ENCODE data around the gene NCAPD3. TPM values are rescaled to one million over a fixed set of nuclear protein-coding genes. Genes with fewer than 3 reads are reported as not detected.

The NCAPD3 gene
- polyA plus RNA-seq, 3 donors: 4.0 to 15.2 (median 6.0) TPM

GRCh38 chr11:134134167-134134566 lies 89.6 kb downstream of the NCAPD3 start:
- Mint-ChIP-seq H3K4me1 (no peaks in the 10 kb centered on the region), H3K4me3 (no peak overlapping the region), H3K36me3 (no peaks in the 10 kb centered on the region), H3K9me3 (peaks cover 16 to 37% (median 24%) of the 10 kb centered on the region in 7 donors), H3K27ac (no peak overlapping the region), H3K27me3 (ENCODE audit: low read depth in 3 of 3) (no peaks in the 10 kb centered on the region)
- intact Hi-C loops (cut with micrococcal nuclease): no loop called here
- no peak for DNase-seq
- Histone ChIP-seq H2AFZ (ENCODE audit: insufficient read depth, low read depth, low read length, poor library complexity, severe bottlenecking) (no peak overlapping the region), H3K79me2 (ENCODE audit: insufficient read depth, low read length) (no peaks in the 10 kb centered on the region), H3K4me2 (replicated peaks; ENCODE audit: extremely low read depth, low read length, poor library complexity, severe bottlenecking) (no peak overlapping the region), H3K9ac (ENCODE audit: insufficient read depth, low read length, poor library complexity, severe bottlenecking) (no peak overlapping the region), H3K27me3 (ENCODE audit: control insufficient read depth in 2 of 2, insufficient read depth in 2 of 2, low read length in 2 of 2) (no peaks in the 10 kb centered on the region), H3K4me3 (replicated peaks in 1 of 3; ENCODE audit: low read depth in 2 of 3, low read length in 3 of 3) (no peak overlapping the region), H4K20me1 (ENCODE audit: insufficient read depth, low read length) (no peaks in the 10 kb centered on the region), H3K27ac (ENCODE audit: low read depth in 1 of 2, low read length in 2 of 2) (no peak overlapping the region), H3K4me1 (ENCODE audit: control insufficient read depth in 1 of 2, insufficient read depth in 2 of 2, low read length in 2 of 2) (no peaks in the 10 kb centered on the region), H3K9me3 (replicated peaks in 1 of 2; ENCODE audit: control insufficient read depth in 1 of 2, insufficient read depth in 1 of 2, low read length in 2 of 2) (peaks cover 3 to 28% of the 10 kb centered on the region in 2 donors), H3K36me3 (replicated peaks in 1 of 2; ENCODE audit: control insufficient read depth in 1 of 2, insufficient read depth in 2 of 2, low read length in 2 of 2) (no peaks in the 10 kb centered on the region)
- WGBS (ENCODE audit: insufficient coverage): no CpG with 5 or more reads among the region's 1 CpG
- no peak for TF ChIP-seq CTCF (IDR thresholded peaks at IDR 0.05)

GRCh38 chr11:134132808-134133207 lies 91.0 kb downstream of the NCAPD3 start:
- Histone ChIP-seq H2AFZ (ENCODE audit: insufficient read depth, low read depth, low read length, poor library complexity, severe bottlenecking) (no peak overlapping the region), H3K4me3 (replicated peaks in 1 of 3; ENCODE audit: low read depth in 2 of 3, low read length in 3 of 3) (no peak overlapping the region), H3K4me2 (replicated peaks; ENCODE audit: extremely low read depth, low read length, poor library complexity, severe bottlenecking) (no peak overlapping the region), H3K79me2 (ENCODE audit: insufficient read depth, low read length) (no peaks in the 10 kb centered on the region), H3K9ac (ENCODE audit: insufficient read depth, low read length, poor library complexity, severe bottlenecking) (no peak overlapping the region), H3K27me3 (ENCODE audit: control insufficient read depth in 2 of 2, insufficient read depth in 2 of 2, low read length in 2 of 2) (no peaks in the 10 kb centered on the region), H3K4me1 (ENCODE audit: control insufficient read depth in 1 of 2, insufficient read depth in 2 of 2, low read length in 2 of 2) (no peaks in the 10 kb centered on the region), H4K20me1 (ENCODE audit: insufficient read depth, low read length) (no peaks in the 10 kb centered on the region), H3K36me3 (replicated peaks in 1 of 2; ENCODE audit: control insufficient read depth in 1 of 2, insufficient read depth in 2 of 2, low read length in 2 of 2) (no peaks in the 10 kb centered on the region), H3K9me3 (replicated peaks in 1 of 2; ENCODE audit: control insufficient read depth in 1 of 2, insufficient read depth in 1 of 2, low read length in 2 of 2) (peaks cover 3 to 28% of the 10 kb centered on the region in 2 donors), H3K27ac (ENCODE audit: low read depth in 1 of 2, low read length in 2 of 2) (no peak overlapping the region)
- no peak for TF ChIP-seq CTCF (IDR thresholded peaks at IDR 0.05)
- Mint-ChIP-seq H3K36me3 (no peaks in the 10 kb centered on the region), H3K27me3 (ENCODE audit: low read depth in 3 of 3) (peaks cover 0 to 4% (median 3%) of the 10 kb centered on the region in 3 donors), H3K4me3 (no peak overlapping the region), H3K27ac (no peak overlapping the region), H3K4me1 (no peaks in the 10 kb centered on the region), H3K9me3 (peaks cover 16 to 41% (median 26%) of the 10 kb centered on the region in 7 donors)
- DNase-seq: no peak
- intact Hi-C loops (cut with micrococcal nuclease): no loop called here

Data from CD14-positive monocyte (primary cell).